ENCODE measurements around the gene CLCN7.

DNA sequence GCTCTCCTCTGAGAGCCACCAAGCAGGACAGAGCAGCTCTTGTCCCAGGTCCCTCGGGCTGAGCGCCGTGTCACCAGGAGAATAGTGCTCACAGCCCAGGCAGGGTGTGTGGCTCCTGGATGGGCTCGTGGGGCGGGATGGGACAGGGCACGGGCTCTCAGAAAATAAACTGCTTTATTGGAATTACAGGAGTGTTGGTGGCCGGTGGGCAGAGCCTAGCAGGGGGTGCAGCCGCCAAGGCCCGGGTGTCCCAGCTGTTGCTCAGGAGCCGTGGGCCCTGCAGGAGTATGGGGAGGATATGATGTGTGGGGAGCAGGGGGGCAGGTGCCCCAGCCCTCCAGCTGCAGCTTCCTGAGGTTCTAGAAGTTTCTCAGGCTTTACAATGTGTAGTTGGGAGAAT, 35.4 kb upstream of the CLCN7 start:
- TF ChIP-seq, protein P1, sequence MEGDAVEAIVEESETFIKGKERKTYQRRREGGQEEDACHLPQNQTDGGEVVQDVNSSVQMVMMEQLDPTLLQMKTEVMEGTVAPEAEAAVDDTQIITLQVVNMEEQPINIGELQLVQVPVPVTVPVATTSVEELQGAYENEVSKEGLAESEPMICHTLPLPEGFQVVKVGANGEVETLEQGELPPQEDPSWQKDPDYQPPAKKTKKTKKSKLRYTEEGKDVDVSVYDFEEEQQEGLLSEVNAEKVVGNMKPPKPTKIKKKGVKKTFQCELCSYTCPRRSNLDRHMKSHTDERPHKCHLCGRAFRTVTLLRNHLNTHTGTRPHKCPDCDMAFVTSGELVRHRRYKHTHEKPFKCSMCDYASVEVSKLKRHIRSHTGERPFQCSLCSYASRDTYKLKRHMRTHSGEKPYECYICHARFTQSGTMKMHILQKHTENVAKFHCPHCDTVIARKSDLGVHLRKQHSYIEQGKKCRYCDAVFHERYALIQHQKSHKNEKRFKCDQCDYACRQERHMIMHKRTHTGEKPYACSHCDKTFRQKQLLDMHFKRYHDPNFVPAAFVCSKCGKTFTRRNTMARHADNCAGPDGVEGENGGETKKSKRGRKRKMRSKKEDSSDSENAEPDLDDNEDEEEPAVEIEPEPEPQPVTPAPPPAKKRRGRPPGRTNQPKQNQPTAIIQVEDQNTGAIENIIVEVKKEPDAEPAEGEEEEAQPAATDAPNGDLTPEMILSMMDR (IDR thresholded peaks at IDR 0.05), result no peak
- TF ChIP-seq EP300 (IDR thresholded peaks at IDR 0.05; ENCODE audit: low read depth), result no peak
